Esophagus muscularis mucosa (tissue), 3 donors: ENCODE results near the gene TMEM45A.

ENCODE experiments used
- CTCF ChIP-seq, 3 experiments: fragments of 200-600 bp in 2 of 3; fragments of 450-650 bp in 1 of 3; sonication (generic) in 2 of 3; IDR thresholded peaks; one replicate each; pipeline ENCODE4 v1.5.1; 2017 to 2019; ENCODE audit warnings: antibody characterized with exemption in 3 of 3, mild to moderate bottlenecking in 2 of 3, moderate library complexity in 1 of 3
- POLR2AphosphoS5 ChIP-seq, 2 donors: sonication (generic); formaldehyde crosslinking; IDR thresholded peaks; one replicate each; pipeline ENCODE4 v1.6.1; 2017; ENCODE audit warnings: antibody characterized with exemption in 2 of 2

- TF ChIP-seq CTCF (IDR thresholded peaks at IDR 0.05) (no peak), POLR2AphosphoS5 (IDR thresholded peaks at IDR 0.05) (no peak)
These were observed 3.3 kb upstream of the TMEM45A start for GRCh38 chr3:100489118-100489517.
